WTC11 (cell line): ENCODE measurements around the gene SLC26A8.
"Not testable (repeated sequence)": the region's sequence is repeated elsewhere in the genome, so short reads cannot be mapped to it uniquely, and the experiment has no call there.

ENCODE experiments used
- CBFB ChIP-seq: sonication (generic); formaldehyde crosslinking; IDR thresholded peaks from 2 replicates; pipeline ENCODE4 v1.8.1; 2022; ENCODE audit warnings: mild to moderate bottlenecking, low read depth, missing genetic modification reagents
- GABPB1 ChIP-seq: sonication (generic); formaldehyde crosslinking; IDR thresholded peaks from 2 replicates; pipeline ENCODE4 v1.8.1; 2023; ENCODE audit warnings: mild to moderate bottlenecking, missing genetic modification reagents
- HMGXB4 ChIP-seq: sonication (generic); formaldehyde crosslinking; IDR thresholded peaks from 2 replicates; pipeline ENCODE4 v1.8.1; 2023; ENCODE audit warnings: mild to moderate bottlenecking, moderate library complexity, missing genetic modification reagents
- ZNF138 ChIP-seq: sonication (generic); formaldehyde crosslinking; conservative IDR thresholded peaks from 2 replicates; pipeline ENCODE4 v1.8.1; 2022; ENCODE audit warnings: mild to moderate bottlenecking, moderate library complexity, missing genetic modification reagents
- TF ChIP-seq, protein P1 (sequence below): fragments of 200-600 bp; IDR thresholded peaks from 2 replicates; pipeline ENCODE4 v1.8.0; 2022; ENCODE audit warnings: antibody characterized with exemption

GRCh38 chr6:35931873-35932272 lies 92.6 kb downstream of the SLC26A8 start:
- not testable (repeated sequence) for TF ChIP-seq GABPB1 (CRISPR knock-in tag); HMGXB4; ZNF138; CBFB (CRISPR knock-in tag)
- TF ChIP-seq, protein P1, sequence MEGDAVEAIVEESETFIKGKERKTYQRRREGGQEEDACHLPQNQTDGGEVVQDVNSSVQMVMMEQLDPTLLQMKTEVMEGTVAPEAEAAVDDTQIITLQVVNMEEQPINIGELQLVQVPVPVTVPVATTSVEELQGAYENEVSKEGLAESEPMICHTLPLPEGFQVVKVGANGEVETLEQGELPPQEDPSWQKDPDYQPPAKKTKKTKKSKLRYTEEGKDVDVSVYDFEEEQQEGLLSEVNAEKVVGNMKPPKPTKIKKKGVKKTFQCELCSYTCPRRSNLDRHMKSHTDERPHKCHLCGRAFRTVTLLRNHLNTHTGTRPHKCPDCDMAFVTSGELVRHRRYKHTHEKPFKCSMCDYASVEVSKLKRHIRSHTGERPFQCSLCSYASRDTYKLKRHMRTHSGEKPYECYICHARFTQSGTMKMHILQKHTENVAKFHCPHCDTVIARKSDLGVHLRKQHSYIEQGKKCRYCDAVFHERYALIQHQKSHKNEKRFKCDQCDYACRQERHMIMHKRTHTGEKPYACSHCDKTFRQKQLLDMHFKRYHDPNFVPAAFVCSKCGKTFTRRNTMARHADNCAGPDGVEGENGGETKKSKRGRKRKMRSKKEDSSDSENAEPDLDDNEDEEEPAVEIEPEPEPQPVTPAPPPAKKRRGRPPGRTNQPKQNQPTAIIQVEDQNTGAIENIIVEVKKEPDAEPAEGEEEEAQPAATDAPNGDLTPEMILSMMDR, result not testable (repeated sequence)
